Natural killer cell (primary cell): Measurements from ENCODE around the gene NELFCD. TPM values are rescaled to one million over a fixed set of nuclear protein-coding genes. Genes with fewer than 3 reads are reported as not detected.

ENCODE experiments used
- ATAC-seq, 3 donors: fragments of 150-1000 bp in 2 of 3; fragments of 200-7000 bp in 1 of 3; cut with Tn5 transposase; 1 replicate in 1 of 3; 2 replicates in 2 of 3; pipeline ENCODE4 v1.10.0; 2021; ENCODE audit warnings: mild to moderate bottlenecking in 2 of 3, moderate library complexity in 2 of 3
- DNase-seq, 2 donors: peaks; one replicate each; pipeline versions ENCODE4 v3.0.0 to v3.0.0-alpha.2; 2013 to 2021; ENCODE audit warnings: mixed read lengths in 1 of 2
- H3K27ac ChIP-seq: one replicate; pipeline ENCODE4 v1.5.1; 2013; ENCODE audit warnings: mild to moderate bottlenecking, low read length
- H3K27me3 ChIP-seq: one replicate; pipeline ENCODE4 v1.6.1; 2013; ENCODE audit warnings: low read length; ENCODE audit not compliant: control insufficient read depth, insufficient read depth
- H3K36me3 ChIP-seq: one replicate; pipeline ENCODE4 v1.6.1; 2013; ENCODE audit warnings: low read length; ENCODE audit not compliant: control insufficient read depth, insufficient read depth
- H3K4me1 ChIP-seq: one replicate; pipeline ENCODE4 v1.6.1; 2013; ENCODE audit warnings: low read length; ENCODE audit not compliant: control insufficient read depth, insufficient read depth
- H3K4me3 ChIP-seq: one replicate; pipeline ENCODE4 v1.5.1; 2013; ENCODE audit warnings: low read length
- H3K9me3 ChIP-seq: one replicate; pipeline ENCODE4 v1.6.1; 2013; ENCODE audit warnings: low read length; ENCODE audit not compliant: control insufficient read depth, insufficient read depth
- H3K27ac Mint-ChIP-seq, 2 donors: one replicate each; pipeline ENCODE4 v1.8.0; 2022; ENCODE audit warnings: mild to moderate bottlenecking in 2 of 2, mixed read lengths in 2 of 2, moderate library complexity in 1 of 2
- H3K27me3 Mint-ChIP-seq, 2 donors: one replicate each; pipeline ENCODE4 v1.8.0; 2022; ENCODE audit warnings: low read depth in 2 of 2, mixed read lengths in 2 of 2
- H3K36me3 Mint-ChIP-seq: one replicate; pipeline ENCODE4 v1.8.0; 2022; ENCODE audit warnings: mixed read lengths
- H3K4me1 Mint-ChIP-seq, 2 donors: one replicate each; pipeline ENCODE4 v1.8.0; 2022; ENCODE audit warnings: mixed read lengths in 2 of 2
- H3K4me3 Mint-ChIP-seq: one replicate; pipeline ENCODE4 v1.8.0; 2022; ENCODE audit warnings: mild to moderate bottlenecking, moderate library complexity, mixed read lengths
- H3K9me3 Mint-ChIP-seq, 2 donors: one replicate each; pipeline ENCODE4 v1.8.0; 2022; ENCODE audit warnings: mixed read lengths in 2 of 2
- WGBS: methylation state at CpG from one replicate; pipeline ENCODE4 v1.1.7; 2013; ENCODE audit warnings: missing lambda C conversion rate; ENCODE audit not compliant: insufficient coverage; 5-methylcytosine and 5-hydroxymethylcytosine counted together
- intact Hi-C: fragments of 100-400 bp; cut with micrococcal nuclease; formaldehyde crosslinking; loops from one replicate; pipeline ENCODE4 v1.14.2; 2022
- total RNA-seq, 4 donors: library from RNA; stranded (reverse); fragments of 120-200 nt in 1 of 4; gene quantifications; one replicate each; pipeline versions ENCODE4 v1.2.3 to v1.2.4, GENCODE V29; 2013 to 2022
- TF ChIP-seq, protein P1 (sequence below): fragments of 200-600 bp; IDR thresholded peaks from one replicate; pipeline ENCODE4 v1.8.0; 2022; ENCODE audit warnings: antibody characterized with exemption

NELFCD gene
- total RNA-seq, 3 donors from 2014 or later (not counting 1 experiment from before 2014, with no cell fraction given), result 75.7 to 105 (median 92.6) TPM

GRCh38 chr20:59002874-59003399, 21.9 kb downstream of the NELFCD start:
- Histone ChIP-seq H3K27me3 (no peaks in the 10 kb centered on the region), H3K9me3 (no peaks in the 10 kb centered on the region), H3K4me1 (peaks cover 50% of the 10 kb centered on the region), H3K36me3 (peaks cover 11% of the 10 kb centered on the region), H3K27ac (no peak overlapping the region), H3K4me3 (no peak overlapping the region)
- ATAC-seq, result no peak
- peaks cover 22 to 47% of the 10 kb centered on the region in 2 donors for H3K4me1 Mint-ChIP-seq
- no peaks in the 10 kb centered on the region for H3K9me3 Mint-ChIP-seq
- TF ChIP-seq, protein P1, sequence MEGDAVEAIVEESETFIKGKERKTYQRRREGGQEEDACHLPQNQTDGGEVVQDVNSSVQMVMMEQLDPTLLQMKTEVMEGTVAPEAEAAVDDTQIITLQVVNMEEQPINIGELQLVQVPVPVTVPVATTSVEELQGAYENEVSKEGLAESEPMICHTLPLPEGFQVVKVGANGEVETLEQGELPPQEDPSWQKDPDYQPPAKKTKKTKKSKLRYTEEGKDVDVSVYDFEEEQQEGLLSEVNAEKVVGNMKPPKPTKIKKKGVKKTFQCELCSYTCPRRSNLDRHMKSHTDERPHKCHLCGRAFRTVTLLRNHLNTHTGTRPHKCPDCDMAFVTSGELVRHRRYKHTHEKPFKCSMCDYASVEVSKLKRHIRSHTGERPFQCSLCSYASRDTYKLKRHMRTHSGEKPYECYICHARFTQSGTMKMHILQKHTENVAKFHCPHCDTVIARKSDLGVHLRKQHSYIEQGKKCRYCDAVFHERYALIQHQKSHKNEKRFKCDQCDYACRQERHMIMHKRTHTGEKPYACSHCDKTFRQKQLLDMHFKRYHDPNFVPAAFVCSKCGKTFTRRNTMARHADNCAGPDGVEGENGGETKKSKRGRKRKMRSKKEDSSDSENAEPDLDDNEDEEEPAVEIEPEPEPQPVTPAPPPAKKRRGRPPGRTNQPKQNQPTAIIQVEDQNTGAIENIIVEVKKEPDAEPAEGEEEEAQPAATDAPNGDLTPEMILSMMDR, result no peak
- peak overlapping the region in 1 of 2 donors; percentile 57 for H3K27ac Mint-ChIP-seq
- no peak for DNase-seq
- intact Hi-C loops, result no loop called here
- no peaks in the 10 kb centered on the region for H3K27me3 Mint-ChIP-seq
- 88% methylated on average over 17 of the region's 17 CpGs for WGBS
- H3K4me3 Mint-ChIP-seq, result no peak overlapping the region
- no peaks in the 10 kb centered on the region for H3K36me3 Mint-ChIP-seq

- Histone ChIP-seq H3K4me3 (peak overlapping the region; percentile 47), H3K27ac (peak overlapping the region; percentile 75), H3K27me3 (no peaks in the 10 kb centered on the region), H3K9me3 (no peaks in the 10 kb centered on the region), H3K4me1 (peaks cover 60% of the 10 kb centered on the region), H3K36me3 (peaks cover 10% of the 10 kb centered on the region)
- intact Hi-C loops, result no loop called here
- 77% methylated on average over 16 of the region's 16 CpGs for WGBS
- ATAC-seq (no peak), DNase-seq (no peak)
- no peaks in the 10 kb centered on the region for H3K36me3 Mint-ChIP-seq
- TF ChIP-seq, protein P1, result no peak
- peak overlapping the region; percentile 22 to 82 for H3K27ac Mint-ChIP-seq
- peak overlapping the region; percentile 53 for H3K4me3 Mint-ChIP-seq
- H3K4me1 Mint-ChIP-seq, result peaks cover 22 to 51% of the 10 kb centered on the region in 2 donors
- H3K27me3 Mint-ChIP-seq, result no peaks in the 10 kb centered on the region
- no peaks in the 10 kb centered on the region for H3K9me3 Mint-ChIP-seq
Measured at GRCh38 chr20:59003836-59004492, 22.9 kb downstream of the NELFCD start.

GRCh38 chr20:59004493-59004762, 23.4 kb downstream of the NELFCD start:
- no peaks in the 10 kb centered on the region for H3K9me3 Mint-ChIP-seq
- peaks cover 6% of the 10 kb centered on the region for H3K36me3 ChIP-seq
- peak overlapping the region; percentile 22 to 82 for H3K27ac Mint-ChIP-seq
- TF ChIP-seq, protein P1, result no peak
- H3K4me3 Mint-ChIP-seq, result no peak overlapping the region
- no peaks in the 10 kb centered on the region for H3K27me3 ChIP-seq
- peaks cover 22 to 51% of the 10 kb centered on the region in 2 donors for H3K4me1 Mint-ChIP-seq
- peak overlapping the region; percentile 75 for H3K27ac ChIP-seq
- ATAC-seq (no peak), DNase-seq (peak in 1 of 2 donors; percentile 85)
- H3K4me1 ChIP-seq, result peaks cover 60% of the 10 kb centered on the region
- intact Hi-C loops, result no loop called here
- 39% methylated on average over 4 of the region's 4 CpGs for WGBS
- H3K4me3 ChIP-seq, result peak overlapping the region; percentile 47
- H3K27me3 Mint-ChIP-seq, result no peaks in the 10 kb centered on the region
- no peaks in the 10 kb centered on the region for H3K9me3 ChIP-seq
- H3K36me3 Mint-ChIP-seq, result no peaks in the 10 kb centered on the region
